A673 (cell line): Measurements from ENCODE around the gene STPG4. TPM values are rescaled to one million over a fixed set of nuclear protein-coding genes. Genes with fewer than 3 reads are reported as not detected.

ENCODE experiments used
- BruUV-seq: library from RNA; stranded (reverse); fragments of 400-500 nt; replicated peaks from 2 replicates; lab custom pipeline; 2021; lab: Mats Ljungman, UMichigan
- CTCF ChIA-PET: fragments of 300-600 bp; sonication (Branson Sonifier 250); formaldehyde crosslinking; loops from one replicate; lab custom pipeline; 2022; ENCODE audit warnings: antibody characterized with exemption; lab: Charles Lee
- POLR2A ChIA-PET: fragments of 300-600 bp; sonication (Branson Sonifier 250); formaldehyde crosslinking; loops from one replicate; lab custom pipeline; 2022; ENCODE audit warnings: antibody characterized with exemption; ENCODE audit not compliant: low non-redundant PET; lab: Charles Lee
- DNase-seq: peaks from one replicate; pipeline ENCODE4 v3.0.0-alpha.2; 2015; ENCODE audit warnings: low spot score
- H3K27ac ChIP-seq: fragments of 200-600 bp; sonication (generic); 2 replicates; pipeline ENCODE4 v1.5.1; 2016; ENCODE audit warnings: mixed run types, low read depth, mild to moderate bottlenecking, mixed read lengths, antibody characterized with exemption, low read length; ENCODE audit not compliant: poor library complexity, severe bottlenecking
- H3K27me3 ChIP-seq: fragments of 200-600 bp; sonication (generic); replicated peaks from 2 replicates; pipeline ENCODE4 v1.6.1; 2017; ENCODE audit warnings: mixed run types, low read depth, mild to moderate bottlenecking, mixed read lengths, antibody characterized with exemption, low read length; ENCODE audit not compliant: insufficient read depth, poor library complexity
- H3K36me3 ChIP-seq: fragments of 200-600 bp; sonication (generic); 2 replicates; pipeline ENCODE4 v1.6.1; 2016; ENCODE audit warnings: mixed run types, mild to moderate bottlenecking, mixed read lengths, antibody characterized with exemption, low read length; ENCODE audit not compliant: insufficient read depth, poor library complexity, severe bottlenecking
- H3K4me1 ChIP-seq: fragments of 200-600 bp; sonication (generic); 2 replicates; pipeline ENCODE4 v1.6.1; 2017; ENCODE audit warnings: mixed run types, mild to moderate bottlenecking, mixed read lengths, antibody characterized with exemption, low read length; ENCODE audit not compliant: insufficient read depth, poor library complexity, severe bottlenecking
- H3K4me3 ChIP-seq: fragments of 200-600 bp; sonication (generic); 2 replicates; pipeline ENCODE4 v1.5.1; 2016; ENCODE audit warnings: low read depth, mixed run types, mild to moderate bottlenecking, mixed read lengths, low read length; ENCODE audit not compliant: poor library complexity, severe bottlenecking
- H3K9me3 ChIP-seq: fragments of 200-600 bp; sonication (generic); 2 replicates; pipeline ENCODE4 v1.6.1; 2016; ENCODE audit warnings: mixed run types, low read depth, mild to moderate bottlenecking, mixed read lengths, antibody characterized with exemption, low read length; ENCODE audit not compliant: poor library complexity, severe bottlenecking
- CTCF ChIP-seq: fragments of 300-800, 200-600 bp; sonication (generic); conservative IDR thresholded peaks from 2 replicates; pipeline ENCODE4 v1.5.1; 2017; ENCODE audit warnings: low read depth, mild to moderate bottlenecking, antibody characterized with exemption, low read length, moderate library complexity, mixed read lengths
- EZH2 ChIP-seq: fragments of 200-600 bp; sonication (generic); IDR thresholded peaks from 2 replicates; pipeline ENCODE4 v1.6.1; 2017; ENCODE audit warnings: borderline replicate concordance, low read depth, mild to moderate bottlenecking, mixed read lengths, antibody characterized with exemption, low read length; ENCODE audit not compliant: poor library complexity, severe bottlenecking
- intact Hi-C: fragments of 100-400 bp; cut with micrococcal nuclease; formaldehyde crosslinking; loops from one replicate; pipeline ENCODE4 v1.10.0; 2022; ENCODE audit not compliant: unreplicated experiment
- total RNA-seq: library from RNA; stranded (reverse); gene quantifications from 2 replicates; pipeline ENCODE4 v1.2.3, GENCODE V29; 2021

The STPG4 gene
- total RNA-seq, 1 experiment from 2014 or later = 0.75 TPM

GRCh38 chr2:47193607-47194006, 38.5 kb upstream of the STPG4 start:
- no TSS peak for BruUV-seq
- ChIA-PET POLR2A (interaction anchor here (0.6 kb wide), 1 partner anchor 43 kb away, joined by 5 read pairs; no protein-coding TSS in a partner anchor), CTCF (no interaction called here)
- intact Hi-C loops = no loop called here
- DNase-seq = peak; percentile 64
- Histone ChIP-seq H3K4me1 (peaks cover 64% of the 10 kb centered on the region), H3K36me3 (no peaks in the 10 kb centered on the region), H3K9me3 (no peaks in the 10 kb centered on the region), H3K27ac (peak overlapping the region; percentile 89), H3K4me3 (peak overlapping the region; percentile 7), H3K27me3 (no peaks in the 10 kb centered on the region)
- TF ChIP-seq EZH2 = no peak
- no peak for TF ChIP-seq CTCF

- no peak overlapping the region for H3K4me3 ChIP-seq
- TF ChIP-seq EZH2 (no peak), CTCF (no peak)
- intact Hi-C loops = no loop called here
- BruUV-seq = no TSS peak
- no peaks in the 10 kb centered on the region for H3K27me3 ChIP-seq
- no peak for DNase-seq
- peaks cover 81% of the 10 kb centered on the region for H3K4me1 ChIP-seq
- CTCF ChIA-PET = no interaction called here
- POLR2A ChIA-PET = no interaction called here
- H3K36me3 ChIP-seq = no peaks in the 10 kb centered on the region
- peak overlapping the region; percentile 89 for H3K27ac ChIP-seq
- H3K9me3 ChIP-seq = no peaks in the 10 kb centered on the region
Observed at GRCh38 chr2:47190188-47190881, 35.2 kb upstream of the STPG4 start.

- Histone ChIP-seq H3K4me1 (peaks cover 74% of the 10 kb centered on the region), H3K4me3 (no peak overlapping the region), H3K36me3 (no peaks in the 10 kb centered on the region), H3K27ac (peak overlapping the region; percentile 18), H3K9me3 (no peaks in the 10 kb centered on the region), H3K27me3 (no peaks in the 10 kb centered on the region)
- intact Hi-C loops = no loop called here
- no peak for DNase-seq
- TF ChIP-seq EZH2 = no peak
- TF ChIP-seq CTCF = no peak
- ChIA-PET CTCF (no interaction called here), POLR2A (interaction anchor here (0.5 kb wide), 1 partner anchor 16 kb away, joined by 3 read pairs; no protein-coding TSS in a partner anchor)
- BruUV-seq = no TSS peak
Observed at GRCh38 chr2:47189635-47190034, 34.5 kb upstream of the STPG4 start.
